ENCODE data around the gene CD37.
A peak's percentile ranks its signal among the peaks of the same experiment; 100 is the strongest.

CD37 gene

DNA sequence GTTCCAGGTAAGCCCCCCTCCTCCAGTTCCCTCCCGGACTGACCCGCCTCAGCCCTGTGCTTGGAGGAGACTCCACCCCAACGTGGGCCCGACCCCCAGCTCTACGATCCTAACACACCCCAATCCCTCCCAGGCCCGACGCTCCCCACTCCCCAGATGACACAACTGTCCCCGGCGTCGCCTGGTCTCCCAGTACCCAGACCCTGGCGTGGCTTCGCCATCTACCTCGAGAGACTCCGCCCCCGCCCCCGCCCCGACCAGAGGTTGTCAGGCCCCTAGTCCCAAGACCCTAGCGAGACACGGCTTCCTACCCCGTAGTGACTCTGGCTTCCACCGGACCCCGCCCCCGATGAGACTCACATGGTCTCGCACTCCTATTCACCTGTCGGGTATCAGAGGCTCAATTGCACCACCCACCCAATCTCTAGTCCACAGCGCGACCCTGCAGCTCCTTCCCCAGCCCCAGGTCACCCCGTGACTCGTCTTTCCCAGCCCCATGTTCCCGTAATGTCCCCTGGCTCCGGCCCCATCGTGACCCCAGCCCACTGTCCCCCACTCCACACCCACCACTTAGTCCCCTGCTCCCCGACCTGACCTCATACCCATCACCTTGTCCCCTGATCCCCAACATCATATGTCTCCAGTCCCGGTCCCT lies 2.9 kb downstream of the CD37 start:
- peak overlapping the region; percentile 99 for H3K4me2 ChIP-seq (ENCODE audit: low read length)
- peaks cover 77% of the 10 kb centered on the region for H3K4me1 ChIP-seq (ENCODE audit: control insufficient read depth, low read length)
- H3K27ac ChIP-seq (ENCODE audit: low read depth, low read length), result peak overlapping the region; percentile 19; the same call in 1 of the 2 replicates
- H4K20me1 ChIP-seq (ENCODE audit: control insufficient read depth, insufficient read depth, low read depth, low read length), result peaks cover 11% of the 10 kb centered on the region; the same call in 1 of the 2 replicates
- peaks cover 66% of the 10 kb centered on the region for H3K36me3 ChIP-seq (ENCODE audit: control insufficient read depth, low read length)
- peaks cover 51% of the 10 kb centered on the region for H3K79me2 ChIP-seq (ENCODE audit: control insufficient read depth, low read length)
- H3F3A ChIP-seq (ENCODE audit: control insufficient read depth, insufficient read depth), result peaks cover 63% of the 10 kb centered on the region
- H3K9me2 ChIP-seq (replicated peaks; ENCODE audit: control insufficient read depth, low read length), result no peaks in the 10 kb centered on the region
- H3K27me3 ChIP-seq (ENCODE audit: control insufficient read depth, low read length), result no peaks in the 10 kb centered on the region
- no peak for TF ChIP-seq EZH2phosphoT487 (IDR thresholded peaks at IDR 0.05; ENCODE audit: borderline replicate concordance, low read length)
- TF ChIP-seq, protein P1, sequence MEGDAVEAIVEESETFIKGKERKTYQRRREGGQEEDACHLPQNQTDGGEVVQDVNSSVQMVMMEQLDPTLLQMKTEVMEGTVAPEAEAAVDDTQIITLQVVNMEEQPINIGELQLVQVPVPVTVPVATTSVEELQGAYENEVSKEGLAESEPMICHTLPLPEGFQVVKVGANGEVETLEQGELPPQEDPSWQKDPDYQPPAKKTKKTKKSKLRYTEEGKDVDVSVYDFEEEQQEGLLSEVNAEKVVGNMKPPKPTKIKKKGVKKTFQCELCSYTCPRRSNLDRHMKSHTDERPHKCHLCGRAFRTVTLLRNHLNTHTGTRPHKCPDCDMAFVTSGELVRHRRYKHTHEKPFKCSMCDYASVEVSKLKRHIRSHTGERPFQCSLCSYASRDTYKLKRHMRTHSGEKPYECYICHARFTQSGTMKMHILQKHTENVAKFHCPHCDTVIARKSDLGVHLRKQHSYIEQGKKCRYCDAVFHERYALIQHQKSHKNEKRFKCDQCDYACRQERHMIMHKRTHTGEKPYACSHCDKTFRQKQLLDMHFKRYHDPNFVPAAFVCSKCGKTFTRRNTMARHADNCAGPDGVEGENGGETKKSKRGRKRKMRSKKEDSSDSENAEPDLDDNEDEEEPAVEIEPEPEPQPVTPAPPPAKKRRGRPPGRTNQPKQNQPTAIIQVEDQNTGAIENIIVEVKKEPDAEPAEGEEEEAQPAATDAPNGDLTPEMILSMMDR (IDR thresholded peaks at IDR 0.05; ENCODE audit: low read depth, low read length, poor library complexity, severe bottlenecking), result no peak
- H3K4me3 ChIP-seq (ENCODE audit: low read length), result peak overlapping the region; percentile 85
- H3K9me3 ChIP-seq (ENCODE audit: control insufficient read depth, insufficient read depth, low read length), result no peaks in the 10 kb centered on the region

DNA sequence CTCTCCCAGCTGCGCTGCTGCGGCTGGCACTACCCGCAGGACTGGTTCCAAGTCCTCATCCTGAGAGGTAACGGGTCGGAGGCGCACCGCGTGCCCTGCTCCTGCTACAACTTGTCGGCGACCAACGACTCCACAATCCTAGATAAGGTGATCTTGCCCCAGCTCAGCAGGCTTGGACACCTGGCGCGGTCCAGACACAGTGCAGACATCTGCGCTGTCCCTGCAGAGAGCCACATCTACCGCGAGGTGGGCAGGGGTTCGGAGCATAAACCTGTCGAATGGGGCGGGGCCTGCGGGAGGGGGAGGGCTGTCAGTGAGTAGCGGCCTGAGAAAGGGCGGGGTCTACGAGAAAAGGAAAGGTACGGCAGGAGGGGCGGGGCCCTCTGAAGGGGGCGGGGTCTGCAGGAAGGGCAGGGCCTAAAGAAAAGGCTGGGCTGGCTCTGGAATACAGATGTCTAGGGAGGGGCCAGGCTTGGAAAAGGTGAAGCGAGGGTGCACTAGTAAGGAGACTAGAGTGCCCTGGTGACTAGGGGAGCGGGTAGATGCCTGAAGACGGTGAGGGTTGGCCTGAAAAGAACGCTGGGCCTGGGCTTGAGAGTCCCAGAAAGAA lies 3.6 kb downstream of the CD37 start:
- Histone ChIP-seq H3K4me2 (ENCODE audit: low read length) (peak overlapping the region; percentile 99), H3K4me3 (ENCODE audit: low read length) (peak overlapping the region; percentile 85), H3K27me3 (ENCODE audit: control insufficient read depth, low read length) (no peaks in the 10 kb centered on the region), H3K27ac (ENCODE audit: low read depth, low read length) (peak overlapping the region; percentile 88), H3K36me3 (ENCODE audit: control insufficient read depth, low read length) (peaks cover 63% of the 10 kb centered on the region), H3F3A (ENCODE audit: control insufficient read depth, insufficient read depth) (peaks cover 58% of the 10 kb centered on the region), H3K79me2 (ENCODE audit: control insufficient read depth, low read length) (peaks cover 48% of the 10 kb centered on the region), H4K20me1 (ENCODE audit: control insufficient read depth, insufficient read depth, low read depth, low read length) (peaks cover 11% of the 10 kb centered on the region; the same call in 1 of the 2 replicates), H3K9me3 (ENCODE audit: control insufficient read depth, insufficient read depth, low read length) (no peaks in the 10 kb centered on the region), H3K9me2 (replicated peaks; ENCODE audit: control insufficient read depth, low read length) (no peaks in the 10 kb centered on the region), H3K4me1 (ENCODE audit: control insufficient read depth, low read length) (peaks cover 71% of the 10 kb centered on the region)
- no peak for TF ChIP-seq EZH2phosphoT487 (IDR thresholded peaks at IDR 0.05; ENCODE audit: borderline replicate concordance, low read length)
- TF ChIP-seq, protein P1 (IDR thresholded peaks at IDR 0.05; ENCODE audit: low read depth, low read length, poor library complexity, severe bottlenecking), result no peak

DNA sequence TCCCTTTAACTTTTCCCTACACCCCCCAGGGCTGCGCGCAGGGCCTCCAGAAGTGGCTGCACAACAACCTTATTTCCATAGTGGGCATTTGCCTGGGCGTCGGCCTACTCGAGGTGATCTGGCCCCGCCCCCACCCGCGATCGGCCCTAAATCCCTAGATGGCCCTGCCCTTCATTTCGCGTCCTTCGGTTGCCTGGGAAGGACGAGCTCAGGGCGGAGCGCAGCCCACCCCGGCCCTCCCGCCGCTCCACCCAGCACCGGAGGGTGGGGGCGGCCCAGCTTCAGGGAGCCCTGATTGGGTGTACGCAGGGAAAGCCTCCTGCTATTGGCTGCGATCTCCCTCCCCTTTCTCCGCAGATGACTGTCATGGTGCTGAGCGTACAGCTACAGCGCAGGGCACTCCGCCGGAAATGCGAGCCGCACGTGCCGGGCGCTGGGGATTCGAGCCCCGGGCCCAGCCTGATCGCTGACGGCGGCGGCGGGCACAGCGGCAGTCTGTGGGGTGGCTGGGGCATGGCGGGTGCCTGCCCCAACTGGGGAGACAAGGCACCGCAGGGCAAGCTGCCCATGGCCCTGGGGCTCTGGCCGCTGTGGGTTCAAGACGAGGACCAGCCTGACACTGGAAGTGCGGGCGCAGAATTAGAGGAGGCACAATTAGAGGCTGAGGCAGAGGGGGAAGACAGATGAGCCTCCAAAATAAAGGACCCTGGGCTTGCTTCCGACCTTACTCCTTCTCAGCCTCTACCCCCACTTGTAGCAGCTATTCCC lies 4.3 kb downstream of the CD37 start:
- Histone ChIP-seq H3K27ac (ENCODE audit: low read depth, low read length) (peak overlapping the region; percentile 88), H3K79me2 (ENCODE audit: control insufficient read depth, low read length) (peaks cover 48% of the 10 kb centered on the region), H3K9me2 (replicated peaks; ENCODE audit: control insufficient read depth, low read length) (no peaks in the 10 kb centered on the region), H3K36me3 (ENCODE audit: control insufficient read depth, low read length) (peaks cover 63% of the 10 kb centered on the region), H3K4me3 (ENCODE audit: low read length) (peak overlapping the region; percentile 85), H3K9me3 (ENCODE audit: control insufficient read depth, insufficient read depth, low read length) (no peaks in the 10 kb centered on the region), H4K20me1 (ENCODE audit: control insufficient read depth, insufficient read depth, low read depth, low read length) (peaks cover 11% of the 10 kb centered on the region; the same call in 1 of the 2 replicates), H3K27me3 (ENCODE audit: control insufficient read depth, low read length) (no peaks in the 10 kb centered on the region), H3F3A (ENCODE audit: control insufficient read depth, insufficient read depth) (peaks cover 53% of the 10 kb centered on the region), H3K4me2 (ENCODE audit: low read length) (peak overlapping the region; percentile 99), H3K4me1 (ENCODE audit: control insufficient read depth, low read length) (peaks cover 65% of the 10 kb centered on the region)
- no peak for TF ChIP-seq EZH2phosphoT487 (IDR thresholded peaks at IDR 0.05; ENCODE audit: borderline replicate concordance, low read length)
- TF ChIP-seq, protein P1 (IDR thresholded peaks at IDR 0.05; ENCODE audit: low read depth, low read length, poor library complexity, severe bottlenecking), result peak; percentile 16
